HG02678 (cell line): ENCODE results near the gene DPEP2.
"Not testable (repeated sequence)": the region's sequence is repeated elsewhere in the genome, so short reads cannot be mapped to it uniquely, and the experiment has no call there.

Experiments used
- ATAC-seq: cut with Tn5 transposase; IDR thresholded peaks from one replicate; pipeline ENCODE4 v1.9.1; 2021; ENCODE audit warnings: mild to moderate bottlenecking, moderate library complexity; ENCODE audit not compliant: unreplicated experiment

DPEP2 gene

GRCh38 chr16:67977005-67977404, 22.3 kb downstream of the DPEP2 start:
- no peak for ATAC-seq

GRCh38 chr16:67976205-67976604, 23.1 kb downstream of the DPEP2 start:
- ATAC-seq, result no peak

DNA sequence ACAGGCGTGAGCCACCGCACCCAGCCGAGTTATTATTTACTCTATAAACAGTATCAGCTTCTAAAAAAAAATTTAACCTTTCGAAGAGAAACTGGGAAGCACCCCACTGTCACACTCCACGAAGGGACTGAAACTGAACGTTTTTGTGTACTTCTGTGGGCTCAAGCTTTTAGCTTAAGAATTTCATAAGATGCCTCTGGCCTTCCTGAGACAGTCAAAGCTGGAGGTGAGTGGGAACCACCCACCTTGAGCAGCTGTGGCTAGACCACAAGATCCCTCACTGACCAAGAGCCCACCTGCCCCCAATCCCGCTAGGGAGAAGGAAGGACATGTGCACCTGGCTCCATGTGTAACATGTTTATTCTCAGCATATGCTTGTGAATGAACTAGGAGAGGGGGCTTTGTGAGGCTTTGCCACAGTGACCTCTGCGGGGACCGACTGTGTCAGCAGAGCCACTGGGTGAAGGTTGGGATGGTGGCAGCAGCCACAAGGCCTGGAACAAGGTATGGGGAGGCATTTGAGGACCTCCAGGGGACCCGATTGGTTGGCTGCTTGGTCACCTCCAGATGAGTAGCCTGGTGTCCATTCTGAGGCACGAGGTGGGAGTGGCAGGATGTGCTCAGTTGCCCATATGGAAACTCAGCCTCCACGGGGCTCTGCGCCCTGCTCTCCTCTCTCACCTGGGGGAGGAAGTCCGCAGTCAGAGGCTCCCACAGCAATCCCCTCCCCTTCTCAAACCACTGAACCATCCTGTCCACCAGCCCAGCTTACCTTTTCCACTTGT, 23.8 kb downstream of the DPEP2 start:
- no peak for ATAC-seq

GRCh38 chr16:67972285-67972684, 27.0 kb downstream of the DPEP2 start:
- ATAC-seq, result not testable (repeated sequence)

GRCh38 chr16:67971111-67971510, 28.2 kb downstream of the DPEP2 start:
- ATAC-seq, result no peak

GRCh38 chr16:67969254-67970039, 29.8 kb downstream of the DPEP2 start:
- no peak for ATAC-seq

DNA sequence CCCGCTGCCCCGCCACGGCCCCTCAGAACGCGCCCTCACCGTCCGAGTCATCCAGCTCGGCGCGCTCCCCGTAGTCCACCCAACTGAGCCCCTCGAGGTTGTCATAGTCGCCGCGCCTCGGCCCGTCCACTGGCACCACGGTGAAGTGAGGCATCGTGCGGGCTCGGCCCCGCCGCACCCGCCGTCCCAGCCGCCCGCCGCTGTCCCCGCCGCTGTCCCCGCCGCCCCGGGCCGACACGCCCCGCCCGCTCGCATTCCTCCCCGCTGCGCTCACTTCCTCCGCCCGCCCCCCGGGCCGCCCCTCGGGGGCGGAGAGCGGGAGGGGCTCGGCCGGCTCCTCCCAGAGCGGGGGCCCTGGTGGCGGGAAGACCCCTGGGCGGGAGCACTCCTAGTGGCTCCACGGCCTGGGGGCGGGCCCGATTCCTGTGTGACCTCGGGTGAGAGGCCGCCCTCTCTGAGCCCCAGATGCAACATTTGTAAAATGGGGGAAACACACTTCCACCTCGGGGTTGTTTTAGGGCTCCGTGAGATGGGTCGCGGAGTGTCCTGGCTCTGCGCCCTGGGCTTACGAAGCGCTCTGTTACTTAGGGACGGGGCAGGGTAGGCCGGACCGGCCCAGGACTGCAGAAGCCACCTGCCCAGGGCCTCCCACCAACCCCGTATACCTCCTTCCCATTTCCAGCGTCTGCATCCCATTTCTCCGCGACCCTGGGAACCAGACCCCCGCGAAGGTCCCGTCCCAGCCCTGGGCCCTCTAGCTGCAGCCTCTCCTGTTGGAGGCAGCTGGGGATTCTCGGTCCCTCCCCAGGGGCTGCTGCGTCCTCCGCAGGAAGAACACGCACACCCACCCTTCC, 30.7 kb downstream of the DPEP2 start, which contains the start of gene SLC12A4:
TSS of gene SLC12A4 (minus strand) at position 238 of the 854 bp plus-strand sequence. CDS start at position 154, 84 bp downstream.
- peak; percentile 88 for ATAC-seq

DNA sequence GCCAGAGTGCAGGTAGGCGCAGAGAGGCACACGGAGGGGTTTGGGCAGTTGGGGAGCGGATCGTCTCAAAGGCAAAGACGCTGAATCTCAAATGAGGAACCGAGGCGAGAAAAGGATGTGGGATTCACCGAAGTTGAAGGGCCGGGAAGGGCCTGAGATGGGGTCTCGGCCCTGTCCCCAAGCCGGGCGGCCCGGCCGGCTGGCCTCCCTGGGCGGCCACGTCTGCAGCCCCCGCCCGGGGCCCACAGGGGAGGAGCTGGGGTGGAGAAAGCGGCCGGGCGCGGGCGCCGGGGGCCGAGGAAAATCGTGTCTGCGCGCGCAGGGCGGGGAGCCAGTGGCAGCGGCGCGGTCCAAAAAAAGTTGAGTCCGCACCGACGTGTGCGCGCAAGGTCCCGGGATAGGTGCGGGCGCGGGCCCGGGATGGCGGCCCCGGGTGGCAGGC, 31.3 kb downstream of the DPEP2 start:
- ATAC-seq, result peak; percentile 24

DNA sequence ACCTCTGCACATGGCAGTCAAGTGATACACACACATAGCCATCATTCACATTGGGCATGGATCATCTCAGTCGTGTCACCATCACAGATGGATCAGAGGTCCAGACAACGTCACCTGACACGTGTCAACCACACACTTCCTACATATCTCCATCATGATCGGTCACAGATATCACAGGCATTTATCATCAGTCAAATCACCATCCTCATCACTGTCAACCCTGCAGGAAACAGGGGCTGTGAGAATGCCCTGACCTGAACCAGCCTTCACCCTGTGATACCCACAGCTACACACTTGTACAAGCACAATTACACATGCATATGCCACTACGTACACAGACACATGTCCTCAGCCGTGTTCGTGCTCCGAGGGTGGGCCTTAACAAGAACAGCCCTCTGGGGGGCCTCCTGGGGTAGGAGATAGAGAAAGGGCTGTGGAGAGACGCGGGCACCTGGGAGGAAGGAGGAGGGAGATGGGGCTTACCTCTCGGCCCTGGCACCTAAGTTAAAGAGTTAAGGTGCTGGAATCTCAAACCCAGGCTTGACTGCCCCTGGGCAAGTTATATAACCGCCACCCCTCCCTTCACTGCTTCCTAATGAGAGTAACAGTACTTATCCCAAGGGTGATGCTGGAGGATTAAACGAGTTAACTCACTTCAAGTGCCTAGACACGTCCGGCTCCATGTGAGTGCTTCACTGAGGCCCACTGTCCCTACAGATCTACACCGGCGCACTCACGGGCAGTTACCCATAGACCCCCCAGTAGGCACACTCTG, 31.9 kb downstream of the DPEP2 start:
- no peak for ATAC-seq

GRCh38 chr16:67966549-67967182, 32.6 kb downstream of the DPEP2 start:
- ATAC-seq, result no peak

GRCh38 chr16:67965668-67966548, 33.4 kb downstream of the DPEP2 start:
- ATAC-seq, result no peak

GRCh38 chr16:67964477-67965131, 34.7 kb downstream of the DPEP2 start:
- ATAC-seq, result no peak

DNA sequence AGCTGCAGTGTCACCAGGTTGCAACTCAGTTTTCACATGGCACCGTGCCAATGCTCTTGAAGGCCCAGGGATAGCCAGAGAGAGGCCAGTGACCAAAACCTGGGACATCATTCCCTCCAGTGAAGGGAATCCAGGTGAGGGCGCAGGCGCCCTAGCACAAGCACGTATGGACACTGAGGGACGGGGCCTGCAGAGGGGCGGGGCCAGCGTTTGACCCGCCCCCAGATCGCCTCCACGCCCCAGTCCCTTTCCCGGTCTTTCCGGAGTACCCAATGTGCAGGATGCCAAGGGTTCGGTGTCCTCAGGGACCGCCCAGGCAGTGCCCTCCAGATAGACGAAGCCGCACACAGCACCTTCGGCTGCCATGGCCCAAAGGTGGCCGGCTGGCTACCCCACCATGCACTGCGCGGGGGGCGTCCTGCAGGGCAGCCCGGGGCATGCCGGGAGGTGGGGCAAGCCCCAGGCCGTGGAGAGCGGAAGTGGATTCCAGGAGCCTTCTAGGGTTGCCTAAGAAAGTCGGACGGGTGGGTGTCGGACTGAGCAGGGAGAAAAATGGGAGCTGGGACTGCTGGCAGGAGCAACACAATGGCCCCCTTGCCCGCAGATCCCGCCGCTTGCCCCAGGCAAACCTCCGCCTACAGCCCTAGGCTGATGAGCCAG, 35.5 kb downstream of the DPEP2 start:
- no peak for ATAC-seq

DNA sequence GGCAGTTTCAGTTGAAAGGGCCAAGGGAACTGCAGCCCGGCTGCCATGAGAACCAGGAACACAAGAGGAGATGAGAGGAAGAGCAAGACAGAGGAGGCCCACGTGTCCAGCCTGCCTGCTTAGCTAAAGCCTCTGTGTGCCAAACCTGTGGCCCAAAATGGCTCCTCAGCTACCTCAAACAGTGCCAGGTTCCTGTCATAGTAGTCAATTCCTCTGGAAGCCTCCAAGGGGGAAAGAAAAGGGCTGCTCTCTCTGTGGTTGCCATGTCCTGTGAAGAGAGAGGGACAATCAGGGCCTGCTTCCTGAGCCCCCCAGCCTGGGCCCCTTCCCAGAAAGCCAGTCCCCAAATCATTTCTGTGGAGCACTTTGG, 36.0 kb downstream of the DPEP2 start:
- no peak for ATAC-seq

DNA sequence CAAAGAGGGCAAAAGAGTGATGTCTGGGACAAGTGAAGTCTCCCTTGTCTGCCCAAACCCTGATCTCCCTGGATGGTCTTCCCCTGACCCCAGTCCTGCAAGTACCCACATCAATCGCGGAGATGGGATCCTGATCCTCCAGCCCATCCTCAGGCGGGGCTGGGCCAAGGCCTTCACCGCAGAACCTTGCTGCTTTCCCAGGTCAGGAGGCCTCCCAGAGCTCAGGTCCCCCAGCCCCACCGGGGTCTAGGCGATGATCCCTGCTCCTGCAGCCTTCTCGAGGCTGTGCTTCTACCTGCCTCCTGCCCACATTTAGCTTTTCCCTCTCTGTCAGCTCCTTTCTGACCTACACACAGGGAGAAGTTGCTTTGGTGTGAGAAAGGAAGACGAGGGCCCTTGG, 37.1 kb downstream of the DPEP2 start:
- ATAC-seq, result no peak

GRCh38 chr16:67961551-67961957, 37.7 kb downstream of the DPEP2 start:
- no peak for ATAC-seq

- ATAC-seq, result no peak
Measured at GRCh38 chr16:67959536-67960329, 39.6 kb downstream of the DPEP2 start.
